Large intestine (tissue), 3 donors: ENCODE results near the gene RBM34. TPM values are rescaled to one million over a fixed set of nuclear protein-coding genes. Genes with fewer than 3 reads are reported as not detected.
"Not testable (repeated sequence)": the region's sequence is repeated elsewhere in the genome, so short reads cannot be mapped to it uniquely, and the experiment has no call there.

Source experiments
- DNase-seq, 2 donors: peaks; one replicate each; pipeline versions ENCODE4 v3.0.0 to v3.0.0-alpha.2; 2013
- H3K27ac ChIP-seq: one replicate; pipeline ENCODE4 v1.5.1; 2013; ENCODE audit warnings: low read length
- H3K27me3 ChIP-seq: 2 replicates; pipeline ENCODE4 v1.6.1; 2013; ENCODE audit warnings: low read length; ENCODE audit not compliant: control insufficient read depth, insufficient read depth
- H3K36me3 ChIP-seq: 2 replicates; pipeline ENCODE4 v1.6.1; 2013; ENCODE audit warnings: low read length; ENCODE audit not compliant: control insufficient read depth, insufficient read depth
- H3K4me1 ChIP-seq: one replicate; pipeline ENCODE4 v1.6.1; 2013; ENCODE audit warnings: low read length; ENCODE audit not compliant: control insufficient read depth, insufficient read depth
- H3K4me3 ChIP-seq: one replicate; pipeline ENCODE4 v1.5.1; 2013; ENCODE audit warnings: low read length
- H3K9me3 ChIP-seq: one replicate; pipeline ENCODE4 v1.6.1; 2013; ENCODE audit warnings: mild to moderate bottlenecking, low read depth, low read length, moderate library complexity; ENCODE audit not compliant: control insufficient read depth
- WGBS: methylation state at CpG from one replicate; pipeline ENCODE4 v1.1.5; 2013; ENCODE audit warnings: low lambda C conversion rate; ENCODE audit not compliant: insufficient coverage; 5-methylcytosine and 5-hydroxymethylcytosine counted together
- polyA plus RNA-seq: library from polyadenylated mRNA; unstranded; fragments of 120-200 nt; gene quantifications from one replicate; pipeline ENCODE4 v1.2.1, GENCODE V29; 2013

The RBM34 gene
- polyA plus RNA-seq, 1 donor, result 77.4 TPM

- no CpG with 5 or more reads among the region's 24 CpGs for WGBS
- H3K27ac ChIP-seq, result peak overlapping the region; percentile 11
These were observed 67.1 kb downstream of the RBM34 start for GRCh38 chr1:235093696-235094592.

DNA sequence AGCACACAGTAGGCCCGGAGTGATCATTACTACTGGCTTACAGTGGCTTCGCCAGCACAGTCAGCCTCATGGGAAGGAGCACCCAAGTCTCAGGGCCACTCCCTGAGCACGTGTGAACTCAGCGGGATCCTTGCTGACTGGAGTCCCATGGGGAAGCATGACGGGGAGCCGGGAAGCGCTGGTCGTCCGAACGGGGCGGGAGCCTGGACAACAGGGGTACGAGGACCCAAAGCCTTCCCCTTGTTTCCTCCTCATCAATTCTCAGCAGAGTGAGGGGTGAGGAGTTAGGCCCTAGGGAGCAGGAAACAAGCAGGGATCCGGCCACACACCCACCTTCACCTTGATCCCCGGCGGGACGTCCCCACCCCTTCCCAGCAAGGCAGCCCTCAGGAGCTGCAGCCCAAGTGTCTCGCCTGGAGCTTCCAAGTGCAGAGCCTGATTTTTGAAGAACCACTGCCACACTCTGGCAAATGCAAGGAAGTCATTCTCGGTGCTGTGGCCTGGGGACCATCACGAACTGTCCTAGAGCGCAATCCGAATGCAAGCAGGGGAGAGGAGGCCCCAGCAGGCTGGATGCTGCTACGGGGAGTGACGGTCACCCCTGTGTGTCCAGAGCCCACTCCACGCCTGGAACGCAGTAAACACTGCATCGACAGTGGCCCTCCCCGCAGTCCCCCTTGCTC is 67.9 kb downstream of the RBM34 start:
- H3K4me1 ChIP-seq, result peaks cover 10% of the 10 kb centered on the region
- no CpG with 5 or more reads among the region's 27 CpGs for WGBS
- H3K4me3 ChIP-seq, result peak overlapping the region; percentile 27
- DNase-seq, result peak; percentile 56 to 66
- H3K9me3 ChIP-seq, result no peaks in the 10 kb centered on the region
- H3K36me3 ChIP-seq, result no peaks in the 10 kb centered on the region
- no peaks in the 10 kb centered on the region for H3K27me3 ChIP-seq
- H3K27ac ChIP-seq, result peak overlapping the region; percentile 11

More at GRCh38 chr1:235093696-235094592, 67.1 kb downstream of the RBM34 start:
- Histone ChIP-seq H3K4me1 (peaks cover 10% of the 10 kb centered on the region), H3K9me3 (no peaks in the 10 kb centered on the region), H3K27me3 (no peaks in the 10 kb centered on the region), H3K36me3 (no peaks in the 10 kb centered on the region), H3K4me3 (peak overlapping the region; percentile 27)
- peak; percentile 52 to 71 for DNase-seq

DNA sequence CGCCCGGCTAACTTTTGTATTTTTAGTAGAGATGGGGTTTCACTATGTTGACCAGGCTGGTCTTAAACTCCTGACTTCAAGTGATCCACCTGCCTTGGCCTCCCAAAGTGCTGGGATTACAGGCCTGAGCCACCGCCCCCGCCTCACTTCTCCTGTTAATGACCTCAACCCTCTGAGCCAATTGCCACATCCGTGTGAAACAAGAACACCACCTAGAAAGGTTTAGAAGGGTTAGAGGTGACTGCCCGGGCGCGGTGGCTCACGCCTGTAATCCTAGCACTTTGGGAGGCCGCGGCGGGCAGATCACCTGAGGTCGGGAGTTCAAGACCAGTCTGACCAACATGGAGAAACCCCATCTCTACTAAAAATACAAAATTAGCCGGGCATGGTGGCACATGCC is 68.6 kb downstream of the RBM34 start:
- not testable (repeated sequence) for H3K27me3 ChIP-seq, H3K27ac ChIP-seq, DNase-seq, H3K9me3 ChIP-seq, H3K36me3 ChIP-seq, H3K4me1 ChIP-seq, H3K4me3 ChIP-seq
- no CpG with 5 or more reads among the region's 14 CpGs for WGBS

DNA sequence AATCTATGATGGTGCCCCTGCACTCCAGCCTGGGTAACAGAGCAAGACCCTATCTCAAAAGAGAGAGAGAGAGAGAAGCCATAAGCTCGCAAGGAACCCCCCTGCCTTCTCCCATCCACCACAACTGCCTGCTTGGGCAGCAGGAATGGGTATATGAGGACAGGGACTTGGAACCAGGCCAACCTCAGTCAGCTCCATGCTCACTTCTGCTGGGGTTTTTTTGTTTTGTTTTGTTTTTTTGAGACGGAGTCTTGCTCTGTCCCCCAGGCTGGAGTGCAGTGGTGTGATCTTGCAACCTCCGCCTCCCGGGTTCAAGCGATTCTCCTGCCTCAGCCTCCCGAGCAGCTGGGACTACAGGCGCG is 69.0 kb downstream of the RBM34 start:
- H3K36me3 ChIP-seq, H3K9me3 ChIP-seq, H3K27me3 ChIP-seq, H3K4me1 ChIP-seq, DNase-seq, H3K4me3 ChIP-seq, H3K27ac ChIP-seq: not testable (repeated sequence)
- WGBS, result no CpG with 5 or more reads among the region's 8 CpGs

- H3K4me1 ChIP-seq, H3K27me3 ChIP-seq, H3K4me3 ChIP-seq, H3K9me3 ChIP-seq, H3K27ac ChIP-seq, H3K36me3 ChIP-seq, DNase-seq: not testable (repeated sequence)
- 100% methylated on average over 2 of the region's 20 CpGs for WGBS
These were observed 69.6 kb downstream of the RBM34 start for GRCh38 chr1:235091319-235092044.

GRCh38 chr1:235090406-235091069 is 70.5 kb downstream of the RBM34 start:
- Histone ChIP-seq H3K36me3 (no peaks in the 10 kb centered on the region), H3K9me3 (no peaks in the 10 kb centered on the region), H3K4me1 (peaks cover 10% of the 10 kb centered on the region), H3K4me3 (no peak overlapping the region), H3K27ac (no peak overlapping the region), H3K27me3 (no peaks in the 10 kb centered on the region)
- DNase-seq, result peak; percentile 18 to 22
- no CpG with 5 or more reads among the region's 20 CpGs for WGBS

DNA sequence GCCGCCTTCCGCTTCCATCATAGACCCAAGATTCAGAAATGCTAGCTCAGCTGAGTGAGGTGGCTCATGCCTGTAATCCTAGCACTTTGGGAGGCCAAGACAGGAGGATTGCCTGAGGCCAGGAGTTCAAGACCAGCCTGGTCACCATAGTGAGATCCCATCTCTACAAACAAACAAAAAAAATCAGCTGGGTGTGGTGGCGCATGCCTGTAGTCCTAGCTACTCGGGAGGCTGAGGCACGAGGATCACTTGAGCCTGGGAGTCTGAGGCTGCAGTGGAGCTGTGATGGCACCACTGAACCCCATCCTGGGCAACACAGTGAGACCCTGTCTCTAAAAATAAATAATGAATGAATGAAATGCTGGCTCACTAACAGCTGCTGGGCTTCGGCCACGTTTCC is 72.1 kb downstream of the RBM34 start:
- Histone ChIP-seq H3K27me3 (no peaks in the 10 kb centered on the region), H3K4me3 (no peak overlapping the region), H3K27ac (no peak overlapping the region), H3K36me3 (no peaks in the 10 kb centered on the region), H3K9me3 (no peaks in the 10 kb centered on the region), H3K4me1 (peaks cover 13% of the 10 kb centered on the region)
- no peak for DNase-seq
- no CpG with 5 or more reads among the region's 7 CpGs for WGBS

DNA sequence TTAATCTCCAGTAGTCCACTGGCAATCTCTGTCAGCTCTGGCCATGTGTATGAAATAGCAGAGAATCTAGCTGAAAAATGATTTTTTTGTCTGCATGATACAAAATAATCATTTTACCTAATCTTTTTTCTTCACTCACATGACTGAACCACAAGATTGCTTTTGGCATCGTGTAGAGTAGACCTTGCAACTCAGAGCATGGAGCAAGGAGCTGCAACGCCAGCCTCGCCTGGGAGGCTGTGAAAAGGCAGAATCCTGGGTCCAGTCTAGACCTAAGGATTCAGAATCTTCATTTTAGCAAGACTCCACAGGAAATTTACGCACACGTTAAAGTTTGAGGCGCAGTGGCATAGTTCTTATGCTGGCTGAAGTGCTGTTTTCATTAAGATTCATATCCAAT is 72.6 kb downstream of the RBM34 start:
- Histone ChIP-seq H3K27ac (no peak overlapping the region), H3K4me3 (no peak overlapping the region), H3K4me1 (peaks cover 13% of the 10 kb centered on the region), H3K27me3 (no peaks in the 10 kb centered on the region), H3K36me3 (no peaks in the 10 kb centered on the region), H3K9me3 (no peaks in the 10 kb centered on the region)
- WGBS, result no CpG with 5 or more reads among the region's 6 CpGs
- peak in 1 of 2 donors; percentile 39 for DNase-seq

DNA sequence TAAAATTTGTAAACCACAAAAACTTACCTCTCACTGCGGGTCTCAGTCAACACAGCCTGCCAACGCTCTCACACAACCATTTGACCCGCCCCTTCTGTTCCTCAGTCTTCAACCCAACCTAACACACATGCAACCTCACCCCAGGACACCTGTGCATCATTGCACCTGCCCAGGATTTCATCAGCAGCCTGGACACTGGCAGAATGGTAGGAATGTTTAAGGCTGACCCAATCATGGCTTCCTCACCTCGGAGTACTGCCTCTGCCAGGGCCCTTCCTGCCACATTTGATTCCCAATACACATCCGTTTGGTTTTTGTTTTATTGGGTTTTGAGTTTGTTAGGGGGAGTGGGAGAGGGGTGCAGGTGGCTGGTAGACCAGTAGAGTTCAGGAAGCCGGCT is 73.1 kb downstream of the RBM34 start:
- Histone ChIP-seq H3K4me1 (peaks cover 13% of the 10 kb centered on the region), H3K4me3 (no peak overlapping the region), H3K9me3 (no peaks in the 10 kb centered on the region), H3K27me3 (no peaks in the 10 kb centered on the region), H3K27ac (no peak overlapping the region), H3K36me3 (no peaks in the 10 kb centered on the region)
- WGBS, result no CpG with 5 or more reads among the region's 6 CpGs
- no peak for DNase-seq
